GM18868 (cell line): ENCODE data around the gene ERICH6B.

Experiments used
- ATAC-seq: cut with Tn5 transposase; IDR thresholded peaks from one replicate; pipeline ENCODE4 v1.9.1; 2021; ENCODE audit warnings: mild to moderate bottlenecking, moderate library complexity; ENCODE audit not compliant: unreplicated experiment

ERICH6B gene

DNA sequence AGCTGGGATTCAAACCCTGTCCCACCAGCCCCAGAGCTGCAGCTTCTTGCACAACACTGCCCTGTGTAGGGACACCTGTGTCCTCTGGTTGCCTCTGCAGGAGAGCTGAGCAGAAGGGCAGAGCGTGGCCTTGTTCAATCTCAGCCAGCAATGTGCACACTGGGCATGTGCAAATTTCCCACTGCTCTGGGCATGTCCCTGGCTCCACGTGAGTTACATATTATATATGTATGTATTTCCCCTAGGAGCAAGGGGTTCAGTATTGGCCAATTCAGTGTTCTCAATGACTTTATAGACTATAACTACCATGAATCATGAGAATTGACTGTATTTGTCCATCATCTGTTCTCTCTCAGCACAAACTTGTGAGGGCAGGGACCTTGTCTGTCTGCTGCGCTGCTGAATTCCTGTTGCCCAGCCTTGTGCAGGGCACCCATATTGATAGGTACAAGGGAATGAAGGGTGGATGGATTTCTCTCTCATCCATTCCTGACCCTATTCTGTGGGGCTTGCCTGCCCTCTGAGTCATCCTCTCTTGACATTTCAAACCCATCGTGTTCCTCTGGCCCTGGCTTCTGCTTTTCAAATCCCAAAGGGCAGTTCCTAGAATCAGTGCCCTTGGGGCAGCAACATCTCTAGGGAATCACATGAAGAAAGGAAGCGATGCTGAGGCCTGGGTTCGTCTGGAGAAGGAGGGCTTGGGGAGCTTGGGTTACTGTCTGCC is 69.7 kb downstream of the ERICH6B start:
- no peak for ATAC-seq

DNA sequence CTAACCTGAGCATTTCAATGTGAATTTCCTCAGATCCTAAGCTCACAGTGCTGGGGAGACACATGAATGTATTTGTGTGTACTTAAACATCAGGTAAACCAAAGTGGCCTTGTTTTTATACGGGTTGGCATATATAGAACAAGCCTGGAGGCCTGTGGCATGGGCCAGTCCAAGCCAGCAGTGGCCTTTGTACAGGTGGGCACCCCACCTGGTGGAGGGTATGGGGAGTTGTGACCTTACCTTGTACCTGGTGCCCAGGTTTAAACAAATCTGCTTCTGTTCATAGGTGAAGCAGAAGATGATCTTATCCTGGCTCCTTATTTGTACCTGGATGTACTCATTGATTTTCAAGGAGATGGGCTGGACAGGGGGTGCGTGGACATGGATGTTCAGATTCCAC is 71.0 kb downstream of the ERICH6B start:
- no peak for ATAC-seq

DNA sequence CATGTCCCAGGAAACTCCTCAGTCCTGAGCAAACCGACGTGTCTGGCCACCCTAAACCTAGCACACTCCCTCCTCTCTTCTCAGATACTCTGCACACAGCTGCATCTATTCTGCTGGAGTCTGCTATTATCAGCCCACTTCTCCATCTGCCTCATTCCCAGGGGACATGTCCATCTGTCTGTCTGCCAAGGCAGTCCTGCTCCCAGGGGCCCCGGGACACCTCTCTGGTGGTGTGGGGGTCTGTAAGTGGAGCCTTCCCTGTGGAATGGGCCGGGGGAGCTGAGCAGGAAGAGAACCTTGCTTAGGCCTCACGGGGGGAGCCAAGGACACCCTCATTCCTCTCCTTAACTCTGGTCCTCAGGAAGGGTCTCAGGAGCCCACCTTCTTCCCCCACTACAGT is 72.7 kb downstream of the ERICH6B start:
- ATAC-seq: no peak

DNA sequence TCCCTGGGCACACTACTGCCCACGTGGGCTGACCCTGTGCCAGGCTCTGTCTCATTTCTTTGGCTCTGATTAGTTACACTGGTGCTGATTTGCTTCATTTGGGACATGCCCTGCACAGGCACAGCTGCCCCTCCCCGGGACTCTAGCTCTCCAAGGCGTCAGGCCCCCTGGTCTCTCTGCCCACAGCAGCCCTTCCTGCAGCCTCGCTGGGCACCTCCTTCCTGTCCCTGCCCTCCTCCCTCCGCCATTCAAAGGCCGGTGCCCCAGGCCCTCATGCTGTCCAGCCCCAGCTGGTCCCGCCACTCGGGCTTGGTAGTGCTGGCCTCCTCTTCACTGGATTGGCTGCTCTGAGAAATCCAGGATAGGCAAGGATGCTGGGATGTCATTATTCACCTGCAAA is 73.1 kb downstream of the ERICH6B start:
- ATAC-seq: no peak

DNA sequence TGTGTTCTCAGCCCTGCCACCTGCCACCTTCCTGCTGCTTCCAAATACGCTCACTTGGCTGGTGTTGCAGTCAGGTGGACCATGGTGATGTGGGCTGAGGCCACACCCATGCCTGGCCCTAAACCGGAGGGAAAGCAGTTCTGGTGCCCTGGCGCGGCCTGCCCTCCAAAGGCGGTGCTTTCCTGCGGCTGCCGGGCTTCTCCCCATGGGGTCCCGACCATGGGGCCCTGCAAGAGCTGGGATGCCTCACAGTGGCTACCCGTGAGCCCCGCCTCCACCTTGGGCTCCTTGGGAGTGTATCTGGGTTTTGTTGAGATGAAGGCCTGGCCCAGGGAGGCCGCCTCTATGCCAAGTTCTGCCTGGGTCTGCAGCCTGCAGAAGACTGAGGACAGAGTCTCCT is 73.7 kb downstream of the ERICH6B start:
- no peak for ATAC-seq

DNA sequence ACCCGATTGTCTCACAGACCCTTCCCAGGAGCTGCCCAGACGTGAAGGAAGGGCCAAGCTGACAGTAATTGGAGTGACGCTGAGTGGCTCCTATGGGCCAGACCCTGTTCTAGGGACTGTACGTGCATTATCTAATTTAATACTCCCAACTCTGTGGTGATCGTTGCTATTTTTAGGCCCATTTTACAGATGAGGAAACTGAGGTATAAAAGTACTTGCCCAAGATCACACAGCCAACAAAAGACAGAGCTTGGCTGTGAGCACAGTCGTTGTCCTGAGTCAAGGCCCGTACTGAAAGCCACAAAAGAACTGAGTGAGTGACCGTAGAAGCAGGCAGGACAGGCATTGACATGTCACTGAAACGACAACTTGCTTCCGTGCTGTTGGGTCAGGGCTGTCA is 74.7 kb downstream of the ERICH6B start:
- ATAC-seq: no peak

DNA sequence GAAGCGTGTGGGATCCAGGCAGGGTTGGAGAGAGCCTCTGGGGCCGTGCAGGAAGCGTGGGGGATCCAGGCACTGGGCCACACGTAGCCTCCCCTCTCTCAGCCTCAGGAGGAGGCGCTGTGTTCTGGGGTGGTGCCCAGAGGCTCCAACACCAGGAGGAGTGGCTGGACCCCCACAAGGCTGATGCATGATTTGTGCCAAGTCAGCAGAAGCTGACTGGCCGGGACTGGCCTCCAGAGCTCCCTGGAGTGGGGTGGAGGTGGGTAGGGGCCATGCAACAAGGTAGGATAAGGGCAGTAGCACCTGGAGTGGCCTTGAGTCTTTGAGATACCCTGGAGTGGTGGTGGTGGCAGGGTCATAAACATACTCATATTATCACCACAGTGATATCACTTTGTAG is 75.3 kb downstream of the ERICH6B start:
- ATAC-seq: no peak

DNA sequence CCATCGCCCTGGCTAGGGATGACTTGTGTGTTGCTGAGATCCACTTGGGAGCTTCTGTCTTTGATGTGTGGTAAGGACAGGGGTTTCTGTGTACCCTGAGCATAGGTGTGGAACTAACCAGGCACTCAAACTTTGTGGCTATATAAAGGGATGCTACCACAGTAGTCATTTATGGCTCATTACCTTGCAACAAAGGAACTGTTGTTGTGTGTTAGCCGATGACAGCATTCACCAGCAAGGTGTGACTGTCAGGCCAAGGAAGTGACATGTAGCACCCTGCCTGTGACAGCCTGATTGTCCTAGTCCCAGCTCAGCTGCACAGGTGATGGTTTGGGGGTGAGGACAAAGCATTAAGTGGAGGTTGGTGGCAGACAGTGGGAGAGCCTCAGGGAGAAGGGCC is 77.2 kb downstream of the ERICH6B start:
- ATAC-seq: peak; percentile 71

DNA sequence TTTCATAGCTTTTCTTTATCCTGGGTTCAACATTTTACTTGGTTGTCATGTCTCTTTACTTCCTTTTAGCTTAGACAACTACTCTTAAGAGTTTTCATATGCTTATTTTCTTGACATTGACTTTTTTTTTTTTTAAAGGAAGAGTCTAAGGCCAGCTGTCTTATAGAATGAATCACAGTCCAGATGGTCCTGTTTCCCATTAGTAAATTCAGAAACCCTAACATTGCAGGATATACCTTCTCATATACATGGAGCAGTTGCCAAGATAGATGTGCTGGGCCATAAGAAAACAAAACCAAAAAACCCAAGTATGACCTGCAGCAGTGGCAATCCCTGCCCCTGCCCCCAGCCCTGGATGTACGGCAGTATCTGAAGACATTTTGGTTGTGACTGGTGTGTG is 78.0 kb downstream of the ERICH6B start:
- ATAC-seq: no peak

DNA sequence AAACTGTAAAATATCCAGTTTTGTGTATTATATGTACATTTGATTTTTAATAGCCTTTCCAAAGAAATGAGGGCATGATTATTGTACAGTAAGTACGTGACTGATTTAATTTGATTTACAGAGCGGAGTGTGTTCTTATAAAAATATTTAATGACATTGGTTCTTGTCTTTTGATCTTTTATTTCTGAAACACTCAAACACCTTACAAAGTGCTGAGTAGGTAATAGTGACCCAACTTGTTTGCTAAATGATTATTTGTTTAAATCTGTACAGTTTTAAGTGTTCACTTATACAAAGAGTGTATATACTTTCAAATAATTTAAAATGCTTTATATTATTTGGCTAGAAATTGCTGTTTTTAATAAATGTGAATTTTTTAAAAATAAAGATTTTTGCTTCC is 79.3 kb downstream of the ERICH6B start:
- ATAC-seq: no peak

DNA sequence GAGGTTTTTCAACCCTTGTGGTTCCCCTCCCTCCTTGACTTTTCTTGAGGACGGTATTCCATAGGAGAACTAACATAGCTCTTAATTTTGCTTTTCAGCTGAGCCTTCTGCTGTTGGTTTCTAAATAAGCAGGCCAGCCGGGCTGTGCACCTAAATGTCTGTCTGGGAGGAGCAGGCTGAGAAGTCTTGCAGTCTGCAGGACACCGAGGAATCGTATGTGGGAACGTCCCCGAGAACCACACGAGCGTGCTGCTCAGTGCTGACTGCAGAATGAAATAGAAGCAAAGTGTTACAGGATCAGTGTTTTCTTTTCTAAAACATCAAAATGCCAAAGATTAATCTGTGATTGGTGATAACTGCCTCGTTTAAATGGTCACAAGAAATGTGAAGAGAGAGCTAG is 80.9 kb downstream of the ERICH6B start:
- ATAC-seq: no peak

DNA sequence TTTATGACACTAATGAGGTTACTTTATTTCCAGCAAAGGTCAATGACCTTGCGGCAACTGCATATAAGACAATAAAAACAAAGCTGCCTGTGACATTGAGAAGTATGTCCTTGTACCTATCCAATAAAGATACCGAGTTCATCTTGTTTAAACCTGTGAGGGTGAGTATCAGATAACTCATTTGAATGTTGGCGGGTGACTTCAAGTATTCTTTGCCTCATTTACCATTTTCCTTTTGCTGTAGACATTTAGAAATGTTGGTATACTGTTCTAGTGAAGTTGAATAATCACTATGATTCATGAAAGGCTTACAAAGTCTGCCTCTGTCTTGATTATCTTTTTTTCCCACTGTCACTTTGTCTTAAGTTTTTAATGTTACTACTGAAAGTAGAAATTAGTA is 85.8 kb downstream of the ERICH6B start:
- ATAC-seq: no peak

DNA sequence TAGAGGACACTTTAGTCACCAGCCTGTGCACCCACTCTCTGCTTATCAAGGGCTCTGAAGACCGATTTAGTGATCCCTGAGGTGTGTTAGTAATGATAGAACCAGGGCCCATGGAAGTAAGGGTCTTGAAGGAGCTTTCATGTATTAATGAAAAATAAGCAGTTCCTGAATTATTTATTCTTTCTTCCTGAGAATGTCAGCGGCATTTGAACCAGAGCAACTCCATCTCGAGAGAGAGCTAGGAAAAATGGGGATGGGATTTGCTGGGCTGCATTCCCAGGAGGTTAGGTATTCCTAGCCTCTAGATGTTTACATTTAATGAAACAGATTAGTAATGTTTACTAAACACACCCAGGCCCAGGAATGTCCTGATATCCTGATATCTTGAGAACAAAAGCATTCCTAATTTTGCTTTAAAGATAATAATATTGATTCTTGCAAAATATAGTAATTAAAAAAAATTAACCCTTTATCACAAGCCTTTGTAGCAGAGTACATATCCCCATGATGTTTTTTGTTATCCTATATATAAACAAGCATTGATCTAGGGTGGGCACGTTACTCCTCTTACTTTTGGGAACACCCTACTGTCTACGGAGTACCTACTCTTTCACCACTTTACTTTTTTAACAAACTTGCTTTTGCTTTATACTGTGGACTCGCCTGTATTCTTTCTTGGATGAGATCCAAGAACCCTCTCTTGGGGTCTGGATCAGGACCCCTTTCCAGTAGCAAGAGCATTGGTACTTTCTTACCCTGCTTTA is 87.7 kb downstream of the ERICH6B start:
- ATAC-seq: no peak

DNA sequence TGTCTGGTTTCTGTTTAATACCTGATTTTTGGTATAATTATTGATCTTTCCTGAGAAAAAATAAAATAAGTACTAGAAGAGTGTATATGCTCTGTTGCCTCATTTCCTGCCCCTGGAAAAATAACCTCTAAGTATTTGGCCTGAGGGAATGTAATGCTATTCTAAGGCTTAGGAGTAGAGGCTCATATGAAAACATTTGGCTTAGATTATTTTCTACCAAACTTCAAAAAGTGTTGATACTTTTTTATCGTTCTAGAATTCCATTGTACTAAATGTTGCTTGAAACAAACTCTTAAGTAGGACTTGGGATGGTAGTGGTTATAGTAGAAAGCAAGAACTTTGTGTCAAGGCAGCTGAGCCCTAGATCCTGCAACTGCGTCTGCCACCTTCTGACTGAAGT is 93.0 kb downstream of the ERICH6B start:
- no peak for ATAC-seq

DNA sequence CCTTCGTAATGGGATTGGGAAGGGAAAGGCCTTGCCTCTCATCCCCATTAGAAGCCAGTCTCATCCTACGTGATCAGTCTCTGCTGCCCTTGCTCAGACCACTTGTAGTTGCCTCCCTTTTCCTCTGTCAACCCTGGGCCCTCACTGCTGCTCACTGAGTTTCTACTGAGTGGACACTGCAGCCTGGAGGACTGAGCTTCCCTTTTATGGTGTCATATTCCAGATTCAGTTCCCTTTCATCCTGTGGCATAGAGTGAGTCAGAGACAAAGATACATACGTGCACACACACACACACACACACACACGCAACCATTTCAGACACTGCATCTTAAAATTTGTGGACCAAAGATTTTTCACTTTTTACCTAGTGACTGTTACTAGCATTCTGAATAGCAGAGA is 94.2 kb downstream of the ERICH6B start:
- ATAC-seq: no peak

DNA sequence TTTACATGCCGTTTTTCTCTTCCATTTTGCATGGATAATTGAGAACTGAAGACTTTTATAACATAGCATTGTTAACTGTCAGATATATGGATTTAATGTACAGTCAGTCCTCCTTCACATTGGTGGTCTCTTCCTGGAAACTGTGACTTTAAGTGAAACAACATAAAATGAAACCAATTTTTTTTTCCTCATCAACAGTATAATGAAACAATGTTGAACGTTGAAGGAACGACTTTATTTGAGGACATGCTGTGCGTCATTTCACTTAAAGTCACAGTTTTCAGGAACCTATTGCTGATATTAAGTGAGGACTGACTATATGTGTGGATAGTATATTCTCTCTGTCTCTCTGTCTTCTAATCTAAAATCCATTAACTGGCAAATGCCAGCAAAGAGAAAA is 96.0 kb downstream of the ERICH6B start:
- ATAC-seq: no peak

DNA sequence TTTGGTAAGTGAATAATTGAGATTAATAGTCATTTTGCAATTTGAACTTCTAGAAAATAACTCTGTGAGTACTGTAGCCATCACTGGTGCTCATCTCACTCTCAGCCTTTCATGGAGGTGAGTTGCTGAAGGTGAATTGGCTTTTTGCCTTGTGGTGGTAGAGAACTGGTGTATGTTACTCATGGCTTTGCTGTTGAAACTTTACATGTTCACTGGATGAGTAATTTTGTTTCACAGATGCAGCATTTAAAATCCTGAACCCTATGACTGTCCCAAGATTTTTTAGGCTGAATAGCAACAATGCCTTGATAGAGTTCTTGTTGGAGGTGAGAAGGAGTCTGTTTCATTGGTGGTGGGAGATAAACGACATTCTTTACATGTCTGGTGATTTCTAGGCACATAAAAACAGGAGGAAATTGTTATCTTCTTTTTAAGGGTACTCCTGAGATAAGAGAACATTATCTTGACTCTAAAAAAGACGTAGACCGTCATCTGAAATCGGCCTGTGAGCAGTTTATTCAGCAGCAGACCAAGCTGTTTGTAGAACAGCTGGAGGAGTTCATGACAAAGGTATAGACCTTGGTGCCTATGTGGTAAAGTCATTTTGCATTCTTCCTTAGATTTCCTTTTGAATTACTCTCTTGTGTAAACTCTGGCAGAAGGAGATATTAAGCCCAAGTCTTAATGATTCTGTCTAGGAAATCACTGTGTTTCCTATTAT is 96.9 kb downstream of the ERICH6B start:
- ATAC-seq: no peak

DNA sequence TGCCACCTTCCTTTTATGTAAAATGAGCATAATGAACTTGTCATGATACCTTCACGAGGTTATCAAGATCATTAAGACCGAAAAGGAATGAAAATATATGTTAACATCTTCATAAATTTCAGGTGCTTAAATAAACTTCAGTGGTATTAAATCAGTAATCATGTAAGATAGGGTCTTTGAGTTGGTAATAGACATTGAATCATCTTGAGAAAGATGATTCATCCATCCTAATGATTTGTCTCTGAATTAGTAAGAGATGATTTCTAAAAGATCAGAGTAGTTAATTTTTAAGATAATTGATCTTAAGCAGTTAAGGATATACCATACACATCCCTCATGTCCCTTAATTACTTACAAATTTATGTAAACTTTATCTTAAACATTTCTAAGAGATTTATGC is 98.8 kb downstream of the ERICH6B start:
- ATAC-seq: no peak

DNA sequence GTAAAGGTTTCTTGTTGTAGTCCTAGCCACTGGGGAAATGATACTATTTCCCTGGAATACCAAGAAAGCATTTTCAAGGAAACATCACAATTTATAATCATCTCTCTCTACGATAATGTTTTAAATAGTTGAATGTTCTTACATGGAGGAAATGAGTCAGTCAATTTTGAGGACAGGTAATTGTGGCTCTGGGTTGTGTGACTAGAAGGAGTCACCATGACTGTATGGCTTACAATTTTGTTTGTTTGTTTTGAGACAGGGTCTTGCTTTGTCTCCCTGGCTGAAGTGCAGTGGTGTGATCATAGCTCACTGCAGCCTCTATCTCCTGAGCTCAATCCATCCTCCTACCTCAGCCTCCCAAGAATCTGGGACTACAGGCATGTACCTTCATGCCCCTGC is 103.4 kb downstream of the ERICH6B start:
- ATAC-seq: no peak

DNA sequence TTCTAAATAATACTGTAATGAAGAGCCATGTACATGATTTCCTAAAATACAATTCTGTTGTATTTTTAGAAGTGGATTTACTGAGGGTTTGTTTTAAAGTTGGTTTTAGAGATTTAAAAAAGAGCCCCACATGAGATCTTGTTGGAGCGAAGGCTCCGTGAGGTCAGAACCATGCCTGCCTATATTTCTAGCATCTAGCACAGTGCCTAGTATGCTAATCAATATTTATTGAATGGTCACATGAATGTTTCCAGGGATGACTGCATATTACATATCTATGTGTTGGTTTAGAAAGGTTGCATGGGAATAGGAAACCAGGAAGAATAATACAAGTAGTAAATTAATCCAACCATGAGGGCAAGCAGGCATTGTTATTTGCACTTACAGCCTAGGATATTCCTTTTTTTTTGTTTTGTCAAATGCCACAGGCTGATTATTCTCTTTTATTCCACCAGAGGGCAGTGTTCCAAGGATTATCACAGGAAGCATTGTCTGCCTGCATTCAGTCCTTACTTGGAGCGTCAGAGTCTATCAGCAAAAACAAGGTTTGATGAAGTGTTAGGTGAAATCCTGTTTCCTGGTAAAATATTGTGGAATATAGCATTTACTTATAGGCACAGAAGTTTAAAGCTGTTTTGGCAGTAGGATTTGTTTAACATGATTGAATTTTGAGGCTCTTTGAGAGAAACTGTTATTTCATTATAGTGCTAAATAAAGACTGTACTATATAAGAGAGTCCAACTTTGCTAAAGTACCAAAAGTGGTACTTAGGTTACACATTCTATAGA is 104.0 kb downstream of the ERICH6B start:
- ATAC-seq: no peak

DNA sequence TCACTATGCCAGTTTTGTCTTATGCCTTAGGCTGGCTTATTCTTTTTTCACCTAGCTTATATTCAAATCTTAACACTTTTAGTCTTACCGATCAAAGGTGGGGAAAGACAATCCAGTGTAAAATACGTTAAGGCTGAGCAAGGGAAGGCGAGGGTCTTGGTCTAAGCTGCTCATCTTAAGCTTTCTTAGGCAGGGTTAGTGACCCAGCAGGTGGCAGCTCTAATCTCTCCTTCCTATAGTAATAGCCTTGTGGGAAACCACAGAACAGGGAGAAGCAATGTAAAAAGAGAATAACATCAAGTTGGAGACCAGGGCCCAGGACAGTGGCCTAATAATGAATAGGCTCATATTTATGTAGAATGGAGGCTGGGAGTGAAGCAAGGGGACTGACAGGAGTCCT is 104.9 kb downstream of the ERICH6B start:
- ATAC-seq: no peak
